ENCODE measurements around the gene PHACTR3. TPM values are rescaled to one million over a fixed set of nuclear protein-coding genes. Genes with fewer than 3 reads are reported as not detected.

PHACTR3 gene
- total and polyA plus RNA-seq, 2 donors (not counting 1 experiment from before 2014, with no cell fraction given) = not detected

DNA sequence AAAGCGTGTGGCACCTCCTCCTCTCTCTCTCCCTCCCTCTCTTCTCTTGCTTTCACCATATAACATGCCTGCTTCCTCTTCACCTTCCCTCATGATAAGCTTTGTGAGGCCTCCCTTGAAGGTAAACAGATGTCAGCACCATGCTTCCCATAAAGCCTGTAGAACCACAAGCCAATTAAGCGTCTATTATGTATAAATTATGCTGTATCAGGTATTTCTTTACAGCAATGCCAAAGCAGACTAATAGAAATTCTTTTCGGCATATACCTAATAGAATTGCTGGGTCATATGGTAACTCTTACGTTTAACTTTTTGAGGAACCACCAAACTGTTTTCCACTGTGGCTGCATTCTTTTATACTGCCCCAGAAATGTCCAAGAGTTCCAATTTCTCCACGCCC lies 254.1 kb downstream of the PHACTR3 start:
- H3K27me3 ChIP-seq (ENCODE audit: control insufficient read depth, insufficient read depth, low read length) = no peaks in the 10 kb centered on the region
- no peaks in the 10 kb centered on the region for H4K20me1 ChIP-seq (ENCODE audit: control insufficient read depth, extremely low read depth, insufficient read depth, low read length)
- H3K9me3 ChIP-seq (ENCODE audit: control insufficient read depth, insufficient read depth, low read depth, low read length) = no peaks in the 10 kb centered on the region
- H3K36me3 ChIP-seq (ENCODE audit: control insufficient read depth, insufficient read depth, low read length) = no peaks in the 10 kb centered on the region
- no peak overlapping the region for H2AFZ ChIP-seq (ENCODE audit: low read length)
- no peak overlapping the region for H3K4me2 ChIP-seq (ENCODE audit: extremely low read depth, insufficient read depth, low read length)
- H3K9ac ChIP-seq (ENCODE audit: insufficient read depth, low read length) = no peak overlapping the region
- H3K4me1 ChIP-seq (ENCODE audit: control insufficient read depth, extremely low read depth, insufficient read depth, low read length) = no peaks in the 10 kb centered on the region
- H3K27ac ChIP-seq (ENCODE audit: insufficient read depth, low read length) = no peak overlapping the region
- H3K79me2 ChIP-seq (ENCODE audit: control insufficient read depth, insufficient read depth, low read length) = no peaks in the 10 kb centered on the region
- DNase-seq (ENCODE audit: low read depth in 2 of 2) = no peak
- no peak overlapping the region for H3K4me3 ChIP-seq (replicated peaks in 1 of 4; ENCODE audit: control extremely low read depth in 1 of 4, insufficient read depth in 1 of 4, low read depth in 3 of 4, low read length in 4 of 4)
- TF ChIP-seq, protein P1, sequence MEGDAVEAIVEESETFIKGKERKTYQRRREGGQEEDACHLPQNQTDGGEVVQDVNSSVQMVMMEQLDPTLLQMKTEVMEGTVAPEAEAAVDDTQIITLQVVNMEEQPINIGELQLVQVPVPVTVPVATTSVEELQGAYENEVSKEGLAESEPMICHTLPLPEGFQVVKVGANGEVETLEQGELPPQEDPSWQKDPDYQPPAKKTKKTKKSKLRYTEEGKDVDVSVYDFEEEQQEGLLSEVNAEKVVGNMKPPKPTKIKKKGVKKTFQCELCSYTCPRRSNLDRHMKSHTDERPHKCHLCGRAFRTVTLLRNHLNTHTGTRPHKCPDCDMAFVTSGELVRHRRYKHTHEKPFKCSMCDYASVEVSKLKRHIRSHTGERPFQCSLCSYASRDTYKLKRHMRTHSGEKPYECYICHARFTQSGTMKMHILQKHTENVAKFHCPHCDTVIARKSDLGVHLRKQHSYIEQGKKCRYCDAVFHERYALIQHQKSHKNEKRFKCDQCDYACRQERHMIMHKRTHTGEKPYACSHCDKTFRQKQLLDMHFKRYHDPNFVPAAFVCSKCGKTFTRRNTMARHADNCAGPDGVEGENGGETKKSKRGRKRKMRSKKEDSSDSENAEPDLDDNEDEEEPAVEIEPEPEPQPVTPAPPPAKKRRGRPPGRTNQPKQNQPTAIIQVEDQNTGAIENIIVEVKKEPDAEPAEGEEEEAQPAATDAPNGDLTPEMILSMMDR (conservative IDR thresholded peaks at IDR 0.05 in 1 of 2, IDR thresholded peaks at IDR 0.05 in 1 of 2; ENCODE audit: low read depth in 1 of 2, low read length in 2 of 2) = no peak
- TF ChIP-seq EZH2 (IDR thresholded peaks at IDR 0.05; ENCODE audit: low read length, missing control alignments) = no peak

DNA sequence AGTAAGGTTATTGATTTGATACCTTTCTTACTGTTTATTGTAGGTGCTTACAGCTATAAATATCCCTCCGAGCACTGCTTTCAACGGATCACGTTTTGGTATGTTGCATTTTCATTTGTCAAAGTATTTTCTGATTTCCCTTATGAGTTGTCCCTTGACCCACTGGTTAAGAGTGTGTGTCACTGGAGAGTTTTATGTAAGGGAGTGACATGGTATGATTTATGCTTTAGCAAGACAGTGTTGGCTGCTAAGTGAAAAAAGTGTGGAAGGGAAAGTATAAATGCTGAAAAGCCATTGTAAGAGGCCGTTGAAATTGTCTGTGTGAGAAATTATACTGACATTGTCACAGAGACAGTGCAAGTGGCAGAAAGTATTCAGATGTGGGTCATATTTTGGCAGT lies 257.1 kb downstream of the PHACTR3 start:
- Histone ChIP-seq H3K27me3 (ENCODE audit: control insufficient read depth, insufficient read depth, low read length) (no peaks in the 10 kb centered on the region), H3K9me3 (ENCODE audit: control insufficient read depth, insufficient read depth, low read depth, low read length) (no peaks in the 10 kb centered on the region)

DNA sequence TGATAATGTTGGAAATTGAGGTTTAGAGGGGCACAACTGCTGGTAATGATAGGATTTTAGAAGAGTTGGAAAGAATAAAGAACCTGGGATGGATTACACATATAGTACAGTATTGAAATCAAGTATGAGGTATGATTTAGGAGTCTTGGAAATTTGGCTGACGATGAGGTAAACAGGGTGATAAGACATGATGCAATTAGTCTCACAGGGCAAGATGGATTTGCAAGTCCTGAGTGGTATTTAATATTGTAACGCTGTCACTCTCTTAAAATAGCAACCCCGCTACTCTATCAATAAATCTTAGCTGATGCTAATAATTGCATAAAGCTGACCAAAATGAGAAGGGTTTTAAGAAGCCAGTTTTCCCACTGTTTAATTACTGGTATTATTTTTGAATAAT lies 258.7 kb downstream of the PHACTR3 start:
- Histone ChIP-seq H3K79me2 (ENCODE audit: control insufficient read depth, insufficient read depth, low read length) (no peaks in the 10 kb centered on the region), H3K9ac (ENCODE audit: insufficient read depth, low read length) (no peak overlapping the region), H3K4me3 (replicated peaks in 1 of 4; ENCODE audit: control extremely low read depth in 1 of 4, insufficient read depth in 1 of 4, low read depth in 3 of 4, low read length in 4 of 4) (no peak overlapping the region), H3K27ac (ENCODE audit: insufficient read depth, low read length) (no peak overlapping the region), H3K27me3 (ENCODE audit: control insufficient read depth, insufficient read depth, low read length) (no peaks in the 10 kb centered on the region), H4K20me1 (ENCODE audit: control insufficient read depth, extremely low read depth, insufficient read depth, low read length) (no peaks in the 10 kb centered on the region), H2AFZ (ENCODE audit: low read length) (no peak overlapping the region), H3K4me1 (ENCODE audit: control insufficient read depth, extremely low read depth, insufficient read depth, low read length) (no peaks in the 10 kb centered on the region), H3K4me2 (ENCODE audit: extremely low read depth, insufficient read depth, low read length) (no peak overlapping the region), H3K9me3 (ENCODE audit: control insufficient read depth, insufficient read depth, low read depth, low read length) (no peaks in the 10 kb centered on the region), H3K36me3 (ENCODE audit: control insufficient read depth, insufficient read depth, low read length) (no peaks in the 10 kb centered on the region)
- no peak for DNase-seq (ENCODE audit: low read depth in 2 of 2)
- TF ChIP-seq, protein P1 (conservative IDR thresholded peaks at IDR 0.05 in 1 of 2, IDR thresholded peaks at IDR 0.05 in 1 of 2; ENCODE audit: low read depth in 1 of 2, low read length in 2 of 2) = no peak
- TF ChIP-seq EZH2 (IDR thresholded peaks at IDR 0.05; ENCODE audit: low read length, missing control alignments) = no peak

More for the DNA sequence above, 257.1 kb downstream of the PHACTR3 start:
- Histone ChIP-seq H2AFZ (ENCODE audit: low read length) (no peak overlapping the region), H4K20me1 (ENCODE audit: control insufficient read depth, extremely low read depth, insufficient read depth, low read length) (no peaks in the 10 kb centered on the region), H3K4me1 (ENCODE audit: control insufficient read depth, extremely low read depth, insufficient read depth, low read length) (no peaks in the 10 kb centered on the region), H3K9ac (ENCODE audit: insufficient read depth, low read length) (no peak overlapping the region), H3K4me2 (ENCODE audit: extremely low read depth, insufficient read depth, low read length) (no peak overlapping the region), H3K4me3 (replicated peaks in 1 of 4; ENCODE audit: control extremely low read depth in 1 of 4, insufficient read depth in 1 of 4, low read depth in 3 of 4, low read length in 4 of 4) (no peak overlapping the region), H3K79me2 (ENCODE audit: control insufficient read depth, insufficient read depth, low read length) (no peaks in the 10 kb centered on the region), H3K36me3 (ENCODE audit: control insufficient read depth, insufficient read depth, low read length) (no peaks in the 10 kb centered on the region), H3K27ac (ENCODE audit: insufficient read depth, low read length) (no peak overlapping the region)
- TF ChIP-seq, protein P1 (conservative IDR thresholded peaks at IDR 0.05 in 1 of 2, IDR thresholded peaks at IDR 0.05 in 1 of 2; ENCODE audit: low read depth in 1 of 2, low read length in 2 of 2) = no peak
- no peak for TF ChIP-seq EZH2 (IDR thresholded peaks at IDR 0.05; ENCODE audit: low read length, missing control alignments)
- DNase-seq (ENCODE audit: low read depth in 2 of 2) = no peak
